Measurements from ENCODE around the gene ARHGAP22. TPM values are rescaled to one million over a fixed set of nuclear protein-coding genes. Genes with fewer than 3 reads are reported as not detected.
"Not testable (repeated sequence)": the region's sequence is repeated elsewhere in the genome, so short reads cannot be mapped to it uniquely, and the experiment has no call there.

The ARHGAP22 gene
- total and polyA plus RNA-seq, 2 of the 4 experiments (the other 2 are of a cell fraction), result 28.3 to 30.2 TPM

- H3K9ac ChIP-seq (ENCODE audit: low read depth, low read length); ATAC-seq (ENCODE audit: low read depth); H3K27me3 ChIP-seq (ENCODE audit: control insufficient read depth, insufficient read depth, low read length); H2BK20ac ChIP-seq (ENCODE audit: low read depth, low read length); H3K4me1 ChIP-seq (ENCODE audit: control insufficient read depth, insufficient read depth, low read length); POLR2A ChIA-PET (ENCODE audit: unreplicated experiment); H2AK5ac ChIP-seq (ENCODE audit: low read depth, low read length); BruUV-seq (replicated peaks); H3K9me3 ChIP-seq (ENCODE audit: control insufficient read depth, insufficient read depth, low read length); intact Hi-C loops (cut with micrococcal nuclease); H3K4me2 ChIP-seq (ENCODE audit: low read depth, low read length); H3K4me3 ChIP-seq (ENCODE audit: insufficient read depth, low read depth, low read length); H2AK9ac ChIP-seq (replicated peaks; ENCODE audit: low read depth, low read length, poor library complexity); H3K9me1 ChIP-seq (ENCODE audit: insufficient read depth, low read length); H3K36me3 ChIP-seq (ENCODE audit: control insufficient read depth, insufficient read depth, low read length); H3K79me1 ChIP-seq (ENCODE audit: low read depth in 1 of 2, low read length in 2 of 2); H4K8ac ChIP-seq (ENCODE audit: low read depth in 2 of 2, low read length in 2 of 2); H3K4ac ChIP-seq (ENCODE audit: low read depth, low read length); H2BK5ac ChIP-seq (ENCODE audit: low read depth, low read length, poor library complexity, severe bottlenecking); in situ Hi-C loops (cut with MboI; ENCODE audit: low sequenced_read_pairs); DNase-seq; H2AFZ ChIP-seq (replicated peaks; ENCODE audit: low read length, poor library complexity); H4K5ac ChIP-seq (ENCODE audit: low read depth, low read length); H3K18ac ChIP-seq (ENCODE audit: low read depth, low read length); H3K27ac ChIP-seq (ENCODE audit: insufficient read depth, low read length); H4K91ac ChIP-seq (ENCODE audit: insufficient read depth, low read depth, low read length); H2BK120ac ChIP-seq (ENCODE audit: low read depth, low read length); H4K20me1 ChIP-seq (ENCODE audit: insufficient read depth, low read length); H2BK15ac ChIP-seq (ENCODE audit: low read depth, low read length); H3K14ac ChIP-seq (replicated peaks; ENCODE audit: low read depth, low read length); H3K23ac ChIP-seq (ENCODE audit: low read depth, low read length); H3K56ac ChIP-seq (ENCODE audit: extremely low read depth, insufficient read depth, low read length); dilution Hi-C loops (cut with HindIII; ENCODE audit: low sequenced_read_pairs, unreplicated experiment): not testable (repeated sequence)
- CTCF ChIA-PET, result interaction anchor here (0.9 kb wide), 1 partner anchor 27 kb away, joined by 4 read pairs; no protein-coding TSS in a partner anchor
- no CpG with 5 or more reads among the region's 4 CpGs for WGBS, 2 experiments (ENCODE audit: extremely low coverage in 2 of 2, insufficient read length in 1 of 2)
These were observed 36.3 kb upstream of the ARHGAP22 start for GRCh38 chr10:48641099-48641690.

Measured in IMR-90 (cell line).